HepG2 (cell line): ENCODE data around the gene CHAF1B. TPM values are rescaled to one million over a fixed set of nuclear protein-coding genes. Genes with fewer than 3 reads are reported as not detected.
A peak's percentile ranks its signal among the peaks of the same experiment; 100 is the strongest.

Source experiments
- ATAC-seq: fragments of 200-7000 bp; cut with Tn5 transposase; 3 replicates; pipeline ENCODE4 v1.9.1; 2020; ENCODE audit warnings: mild to moderate bottlenecking, moderate library complexity
- BruUV-seq: library from RNA; stranded (reverse); fragments of 400-500 nt; replicated peaks from 2 replicates; lab custom pipeline; 2021; lab: Mats Ljungman, UMichigan
- CTCF ChIA-PET: fragments of 300-600 bp; formaldehyde crosslinking; extraction: SDS; loops from one replicate; lab custom pipeline; 2021; ENCODE audit warnings: low total read pairs, inconsistent platforms, low intra/inter-chr PET ratio; lab: Yijun Ruan, JAX
- POLR2A ChIA-PET: fragments of 350-600 bp; sonication (Branson Sonifier 250); formaldehyde crosslinking; loops from one replicate; lab custom pipeline; 2020; ENCODE audit warnings: antibody characterized with exemption, inconsistent platforms; lab: Yijun Ruan, JAX
- DNase-seq: peaks from one replicate; pipeline ENCODE4 v3.0.0-alpha.2; 2015; ENCODE audit warnings: low spot score
- FAIRE-seq: peaks from 3 replicates; lab custom pipeline; 2011; peaks lifted over from hg19 to GRCh38; lab: Jason Lieb, UNC
- H2AFZ ChIP-seq: one replicate; pipeline ENCODE4 v1.6.1; 2011; ENCODE audit warnings: low read length, inconsistent platforms
- H3K27ac ChIP-seq: fragments of 300-600 bp; 3 replicates; pipeline ENCODE4 v1.8.0; 2011; ENCODE audit warnings: mixed run types, mild to moderate bottlenecking, mixed read lengths, low read length, inconsistent platforms; ENCODE audit not compliant: insufficient read depth; ENCODE audit errors: extremely low read length
- H3K27me3 ChIP-seq, 2 experiments: fragments of 200-600 bp in 1 of 2; 2 replicates in 1 of 2; 3 replicates in 1 of 2; pipeline versions ENCODE4 v1.6.0 to v1.8.0; 2011; ENCODE audit warnings: low read length in 2 of 2, mild to moderate bottlenecking in 2 of 2, moderate library complexity in 2 of 2, inconsistent platforms in 1 of 2; ENCODE audit not compliant: insufficient read depth in 2 of 2, control insufficient read depth in 1 of 2
- H3K36me3 ChIP-seq, 2 experiments: fragments of 200-600 bp in 1 of 2; replicated peaks in 1 of 2; 2 replicates in 1 of 2; 3 replicates in 1 of 2; pipeline versions ENCODE4 v1.5.1 to v1.8.0; 2011; ENCODE audit warnings: low read length in 2 of 2, inconsistent platforms in 1 of 2; ENCODE audit not compliant: insufficient read depth in 2 of 2, control insufficient read depth in 1 of 2
- H3K4me1 ChIP-seq: 2 replicates; pipeline ENCODE4 v1.5.1; 2012; ENCODE audit warnings: low read length, inconsistent platforms; ENCODE audit not compliant: insufficient read depth
- H3K4me2 ChIP-seq: 2 replicates; pipeline ENCODE4 v1.6.0; 2011; ENCODE audit warnings: low read depth, low read length, inconsistent platforms
- H3K4me3 ChIP-seq, 3 experiments: fragments of 200-600 bp in 1 of 3; sonication (generic), shearing (Covaris generic) in 1 of 3; replicated peaks in 1 of 3; 2 replicates each; pipeline ENCODE4 v1.5.1; 2011 to 2016; ENCODE audit warnings: low read length in 3 of 3, inconsistent platforms in 2 of 3, low read depth in 2 of 3, mild to moderate bottlenecking in 2 of 3, control low read depth in 1 of 3, mixed read lengths in 1 of 3; ENCODE audit not compliant: insufficient read depth in 1 of 3
- H3K79me2 ChIP-seq: one replicate; pipeline ENCODE4 v1.6.1; 2011; ENCODE audit warnings: low read length, inconsistent platforms; ENCODE audit not compliant: insufficient read depth
- H3K9ac ChIP-seq: 2 replicates; pipeline ENCODE4 v1.6.0; 2011; ENCODE audit warnings: mild to moderate bottlenecking, low read depth, low read length, inconsistent platforms; ENCODE audit not compliant: insufficient read depth
- H3K9me3 ChIP-seq: 2 replicates; pipeline ENCODE4 v1.5.1; 2012; ENCODE audit warnings: mild to moderate bottlenecking, low read length
- H4K20me1 ChIP-seq: 2 replicates; pipeline ENCODE4 v1.6.0; 2011; ENCODE audit warnings: inconsistent platforms, mild to moderate bottlenecking, low read length, moderate library complexity; ENCODE audit not compliant: insufficient read depth
- FOXJ3 ChIP-seq: sonication (generic); formaldehyde crosslinking; IDR thresholded peaks from 2 replicates; pipeline ENCODE4 v1.4.0; 2020; ENCODE audit warnings: missing genetic modification reagents, mild to moderate bottlenecking, borderline replicate concordance
- JUNB ChIP-seq: sonication (generic); formaldehyde crosslinking; IDR thresholded peaks from 2 replicates; pipeline ENCODE4 v1.8.0; 2022; ENCODE audit warnings: missing genetic modification reagents, mild to moderate bottlenecking, borderline replicate concordance
- NKX3-1 ChIP-seq: sonication (generic); formaldehyde crosslinking; IDR thresholded peaks from 2 replicates; pipeline ENCODE4 v1.5.0; 2020; ENCODE audit warnings: missing genetic modification reagents
- PATZ1 ChIP-seq: sonication (generic); formaldehyde crosslinking; IDR thresholded peaks from 2 replicates; pipeline ENCODE4 v1.4.0; 2020; ENCODE audit warnings: missing genetic modification reagents
- ZBTB44 ChIP-seq: sonication (generic); formaldehyde crosslinking; IDR thresholded peaks from 2 replicates; pipeline ENCODE4 v1.4.0; 2020; ENCODE audit warnings: missing genetic modification reagents
- ZFY ChIP-seq: sonication (generic); formaldehyde crosslinking; IDR thresholded peaks from 2 replicates; pipeline ENCODE4 v1.4.0; 2020; ENCODE audit warnings: missing genetic modification reagents
- ZNF558 ChIP-seq: sonication (generic); formaldehyde crosslinking; IDR thresholded peaks from 2 replicates; pipeline ENCODE4 v1.9.0; 2022; ENCODE audit warnings: mild to moderate bottlenecking, missing genetic modification reagents, borderline replicate concordance
- ZNF670 ChIP-seq: sonication (generic); formaldehyde crosslinking; IDR thresholded peaks from 2 replicates; pipeline ENCODE4 v1.8.0; 2022; ENCODE audit warnings: mild to moderate bottlenecking, missing genetic modification reagents, borderline replicate concordance
- ZNF674 ChIP-seq: sonication (generic); formaldehyde crosslinking; IDR thresholded peaks from 2 replicates; pipeline ENCODE4 v1.5.0; 2020; ENCODE audit warnings: low read depth, mild to moderate bottlenecking, missing genetic modification reagents
- ZNF841 ChIP-seq: sonication (generic); formaldehyde crosslinking; IDR thresholded peaks from 2 replicates; pipeline ENCODE4 v1.8.1; 2023; ENCODE audit warnings: missing genetic modification reagents, borderline replicate concordance
- WGBS: methylation state at CpG from one replicate; pipeline ENCODE4 v1.1.6; 2017; ENCODE audit warnings: low lambda C conversion rate; 5-methylcytosine and 5-hydroxymethylcytosine counted together
- in situ Hi-C: cut with HindIII; loops from 2 replicates; pipeline ENCODE4 v1.10.0; 2017; ENCODE audit warnings: low pct_unique_long_range_greater_than_20kb; ENCODE audit not compliant: extremely low pct_ligation_motif_present
- intact Hi-C: fragments of 100-400 bp; cut with micrococcal nuclease; formaldehyde crosslinking; loops from one replicate; pipeline ENCODE4 v1.10.0; 2022; ENCODE audit not compliant: unreplicated experiment
- polyA plus RNA-seq, 8 experiments: library from polyadenylated mRNA; depleted of rRNA in 3 of 8; stranded (reverse) in 7 of 8; unstranded in 1 of 8; fragments of >200 nt; fragmentation: Illumina TruSeq in 4 of 8; extraction: Trizol in 4 of 8; gene quantifications; 2 replicates each; pipeline versions ENCODE4 v1.2.1 to v1.2.3, GENCODE V29; 2011 to 2016; ENCODE audit warnings: low read depth in 4 of 8, missing spikeins in 1 of 8, mixed read lengths in 1 of 8; ENCODE audit not compliant: insufficient read depth in 1 of 8
- total RNA-seq, 5 experiments: library from RNA; depleted of rRNA; stranded (reverse); fragments of >200 nt; fragmentation: Illumina TruSeq; extraction: Trizol; gene quantifications; 2 replicates each; pipeline ENCODE4 v1.2.3, GENCODE V29; 2016; ENCODE audit warnings: low read depth in 1 of 5
- TF ChIP-seq, protein P1 (sequence below): sonication (generic); formaldehyde crosslinking; IDR thresholded peaks from 2 replicates; pipeline ENCODE4 v1.8.1; 2023; ENCODE audit warnings: mild to moderate bottlenecking, missing genetic modification reagents, borderline replicate concordance
- TF ChIP-seq, protein P2 (sequence below): sonication (generic); formaldehyde crosslinking; IDR thresholded peaks from 2 replicates; pipeline ENCODE4 v1.9.0; 2021; ENCODE audit warnings: mild to moderate bottlenecking, missing genetic modification reagents

The CHAF1B gene
- total and polyA plus RNA-seq, 2 of the 13 experiments (the other 11 are each of a cell fraction or from before 2014, with no cell fraction given) = 5.1 to 14.1 TPM

DNA sequence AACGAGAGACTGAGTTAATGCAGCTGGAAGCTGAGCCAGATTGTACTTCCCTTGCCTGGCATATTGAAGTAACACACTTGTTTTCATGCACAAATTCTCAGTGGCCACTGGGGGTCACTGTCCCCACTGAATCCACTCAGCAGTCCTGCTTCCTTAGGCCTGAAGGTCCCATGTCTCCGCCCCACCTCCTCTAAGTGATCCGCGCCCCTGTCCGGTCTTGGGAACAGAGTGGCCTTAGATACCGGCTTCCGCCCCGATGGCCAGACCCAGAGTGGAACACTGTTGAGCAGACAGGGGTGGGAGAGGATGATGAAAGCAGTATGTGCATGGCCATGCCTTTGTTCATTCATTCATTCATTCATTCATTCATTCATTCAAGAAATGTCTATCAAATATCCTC is 34.8 kb downstream of the CHAF1B start:
- Histone ChIP-seq H3K36me3 (peaks cover 1 to 14% of the 10 kb centered on the region in 2 experiments; a peak in 2 of 5 replicates), H4K20me1 (no peaks in the 10 kb centered on the region), H3K4me1 (0 out of 2 replicates have a peak, but pooled peaks cover 9% of the 10 kb centered on the region), H3K4me3 (no peak overlapping the region), H3K9me3 (no peaks in the 10 kb centered on the region), H3K4me2 (no peak overlapping the region), H3K9ac (no peak overlapping the region), H2AFZ (no peak overlapping the region), H3K27ac (no peak overlapping the region), H3K27me3 (no peaks in the 10 kb centered on the region), H3K79me2 (no peaks in the 10 kb centered on the region)
- intact Hi-C loops = loop anchor here (1.0 to 5.0 kb wide), 3 partner anchors 59 to 507 kb away; no protein-coding TSS in a partner anchor
- DNase-seq (peak; percentile 63), ATAC-seq (peak; percentile 79), FAIRE-seq (peak; percentile 88)
- WGBS = 74% methylated on average over 8 of the region's 8 CpGs
- CTCF ChIA-PET = interaction anchor here (0.7 to 1.6 kb wide), 5 partner anchors 60 to 211 kb away, joined by 3 to 9 read pairs (median 4); partner anchors contain the start of gene CLDN14
- in situ Hi-C loops = loop anchor here (5.0 kb wide), 1 partner anchor 172 kb away; no protein-coding TSS in a partner anchor
- POLR2A ChIA-PET = no interaction called here
- BruUV-seq = no TSS peak
- TF ChIP-seq ZNF841 (CRISPR knock-in tag) (no peak), ZNF674 (CRISPR knock-in tag) (no peak), JUNB (CRISPR knock-in tag) (no peak), FOXJ3 (CRISPR knock-in tag) (0 out of 2 replicates have a peak, but pooled peaks have one; percentile 22), NKX3-1 (CRISPR knock-in tag) (no peak), ZBTB44 (no peak), ZNF670 (CRISPR knock-in tag) (no peak), ZNF558 (CRISPR knock-in tag) (no peak), ZFY (0 out of 2 replicates have a peak, but pooled peaks have one; percentile 23), PATZ1 (CRISPR knock-in tag) (no peak)
- TF ChIP-seq, protein P1, sequence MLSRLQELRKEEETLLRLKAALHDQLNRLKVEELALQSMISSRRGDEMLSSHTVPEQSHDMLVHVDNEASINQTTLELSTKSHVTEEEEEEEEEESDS (CRISPR knock-in tag) = no peak
- TF ChIP-seq, protein P2, sequence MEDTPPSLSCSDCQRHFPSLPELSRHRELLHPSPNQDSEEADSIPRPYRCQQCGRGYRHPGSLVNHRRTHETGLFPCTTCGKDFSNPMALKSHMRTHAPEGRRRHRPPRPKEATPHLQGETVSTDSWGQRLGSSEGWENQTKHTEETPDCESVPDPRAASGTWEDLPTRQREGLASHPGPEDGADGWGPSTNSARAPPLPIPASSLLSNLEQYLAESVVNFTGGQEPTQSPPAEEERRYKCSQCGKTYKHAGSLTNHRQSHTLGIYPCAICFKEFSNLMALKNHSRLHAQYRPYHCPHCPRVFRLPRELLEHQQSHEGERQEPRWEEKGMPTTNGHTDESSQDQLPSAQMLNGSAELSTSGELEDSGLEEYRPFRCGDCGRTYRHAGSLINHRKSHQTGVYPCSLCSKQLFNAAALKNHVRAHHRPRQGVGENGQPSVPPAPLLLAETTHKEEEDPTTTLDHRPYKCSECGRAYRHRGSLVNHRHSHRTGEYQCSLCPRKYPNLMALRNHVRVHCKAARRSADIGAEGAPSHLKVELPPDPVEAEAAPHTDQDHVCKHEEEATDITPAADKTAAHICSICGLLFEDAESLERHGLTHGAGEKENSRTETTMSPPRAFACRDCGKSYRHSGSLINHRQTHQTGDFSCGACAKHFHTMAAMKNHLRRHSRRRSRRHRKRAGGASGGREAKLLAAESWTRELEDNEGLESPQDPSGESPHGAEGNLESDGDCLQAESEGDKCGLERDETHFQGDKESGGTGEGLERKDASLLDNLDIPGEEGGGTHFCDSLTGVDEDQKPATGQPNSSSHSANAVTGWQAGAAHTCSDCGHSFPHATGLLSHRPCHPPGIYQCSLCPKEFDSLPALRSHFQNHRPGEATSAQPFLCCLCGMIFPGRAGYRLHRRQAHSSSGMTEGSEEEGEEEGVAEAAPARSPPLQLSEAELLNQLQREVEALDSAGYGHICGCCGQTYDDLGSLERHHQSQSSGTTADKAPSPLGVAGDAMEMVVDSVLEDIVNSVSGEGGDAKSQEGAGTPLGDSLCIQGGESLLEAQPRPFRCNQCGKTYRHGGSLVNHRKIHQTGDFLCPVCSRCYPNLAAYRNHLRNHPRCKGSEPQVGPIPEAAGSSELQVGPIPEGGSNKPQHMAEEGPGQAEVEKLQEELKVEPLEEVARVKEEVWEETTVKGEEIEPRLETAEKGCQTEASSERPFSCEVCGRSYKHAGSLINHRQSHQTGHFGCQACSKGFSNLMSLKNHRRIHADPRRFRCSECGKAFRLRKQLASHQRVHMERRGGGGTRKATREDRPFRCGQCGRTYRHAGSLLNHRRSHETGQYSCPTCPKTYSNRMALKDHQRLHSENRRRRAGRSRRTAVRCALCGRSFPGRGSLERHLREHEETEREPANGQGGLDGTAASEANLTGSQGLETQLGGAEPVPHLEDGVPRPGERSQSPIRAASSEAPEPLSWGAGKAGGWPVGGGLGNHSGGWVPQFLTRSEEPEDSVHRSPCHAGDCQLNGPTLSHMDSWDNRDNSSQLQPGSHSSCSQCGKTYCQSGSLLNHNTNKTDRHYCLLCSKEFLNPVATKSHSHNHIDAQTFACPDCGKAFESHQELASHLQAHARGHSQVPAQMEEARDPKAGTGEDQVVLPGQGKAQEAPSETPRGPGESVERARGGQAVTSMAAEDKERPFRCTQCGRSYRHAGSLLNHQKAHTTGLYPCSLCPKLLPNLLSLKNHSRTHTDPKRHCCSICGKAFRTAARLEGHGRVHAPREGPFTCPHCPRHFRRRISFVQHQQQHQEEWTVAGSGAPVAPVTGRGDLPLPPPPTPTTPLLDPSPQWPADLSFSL (CRISPR knock-in tag) = no peak
